Measurements from ENCODE around the gene OR52E1.
"Not testable (repeated sequence)": the region's sequence is repeated elsewhere in the genome, so short reads cannot be mapped to it uniquely, and the experiment has no call there.

DNA sequence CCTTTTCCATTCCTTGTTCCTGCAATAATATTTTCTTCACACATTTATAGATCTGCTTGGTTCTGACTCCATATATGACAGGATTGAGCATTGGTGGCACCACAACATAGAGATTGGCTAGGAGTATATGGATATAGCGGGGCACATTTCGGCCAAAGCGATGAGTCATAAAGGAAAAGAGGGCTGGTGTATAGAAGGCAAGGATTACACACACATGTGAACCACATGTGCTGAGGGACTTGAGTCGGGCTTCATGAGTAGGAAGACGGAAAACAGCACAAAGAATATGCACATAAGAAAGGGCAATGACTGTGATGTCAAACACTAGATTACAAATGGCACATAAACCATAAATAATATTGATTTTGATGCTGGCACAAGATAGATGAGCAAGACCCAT, 10.7 kb upstream of the OR52E1 start:
- TF ChIP-seq POLR2A, POLR2AphosphoS5, TAF1, POU2F2 (IDR thresholded peaks at IDR 0.05; ENCODE audit: low read depth, low read length): not testable (repeated sequence)
